ENCODE results near the gene CCL20. TPM values are rescaled to one million over a fixed set of nuclear protein-coding genes. Genes with fewer than 3 reads are reported as not detected.

CCL20 gene
- total RNA-seq, 1 experiment from 2014 or later, result not detected

- no peak overlapping the region for H3K4me3 ChIP-seq (ENCODE audit: low read length)
- H3K4me1 ChIP-seq (ENCODE audit: low read length), result no peaks in the 10 kb centered on the region
- H2AFZ ChIP-seq (ENCODE audit: low read length), result no peak overlapping the region
- no peaks in the 10 kb centered on the region for H3K27me3 ChIP-seq (ENCODE audit: low read length)
- no peaks in the 10 kb centered on the region for H3K79me2 ChIP-seq (ENCODE audit: low read length)
- H3K36me3 ChIP-seq (ENCODE audit: insufficient read depth, low read length), result no peaks in the 10 kb centered on the region
- H3K4me2 ChIP-seq (ENCODE audit: low read depth, low read length, poor library complexity, severe bottlenecking), result no peak overlapping the region
- H3K9me3 ChIP-seq (ENCODE audit: low read length), result no peaks in the 10 kb centered on the region
- H3K9me2 ChIP-seq (replicated peaks; ENCODE audit: insufficient read depth, low read length), result no peaks in the 10 kb centered on the region
- H4K20me1 ChIP-seq (ENCODE audit: insufficient read depth, low read depth, low read length), result no peaks in the 10 kb centered on the region
- H3K9ac ChIP-seq (ENCODE audit: low read length), result no peak overlapping the region
- H3K27ac ChIP-seq (ENCODE audit: low read length), result no peak overlapping the region
- no peak for DNase-seq
Observed at GRCh38 chr2:227821043-227821942, 7.7 kb downstream of the CCL20 start.

GRCh38 chr2:227822416-227823003 lies 8.9 kb downstream of the CCL20 start:
- Histone ChIP-seq H3K9me2 (replicated peaks; ENCODE audit: insufficient read depth, low read length) (no peaks in the 10 kb centered on the region), H2AFZ (ENCODE audit: low read length) (no peak overlapping the region), H3K9me3 (ENCODE audit: low read length) (no peaks in the 10 kb centered on the region), H4K20me1 (ENCODE audit: insufficient read depth, low read depth, low read length) (no peaks in the 10 kb centered on the region), H3K4me1 (ENCODE audit: low read length) (no peaks in the 10 kb centered on the region), H3K9ac (ENCODE audit: low read length) (no peak overlapping the region), H3K27ac (ENCODE audit: low read length) (no peak overlapping the region), H3K27me3 (ENCODE audit: low read length) (no peaks in the 10 kb centered on the region), H3K79me2 (ENCODE audit: low read length) (no peaks in the 10 kb centered on the region), H3K4me2 (ENCODE audit: low read depth, low read length, poor library complexity, severe bottlenecking) (no peak overlapping the region), H3K4me3 (ENCODE audit: low read length) (no peak overlapping the region), H3K36me3 (ENCODE audit: insufficient read depth, low read length) (no peaks in the 10 kb centered on the region)
- DNase-seq, result no peak

GRCh38 chr2:227823922-227824321 lies 10.3 kb downstream of the CCL20 start:
- Histone ChIP-seq H3K79me2 (ENCODE audit: low read length) (no peaks in the 10 kb centered on the region), H3K27me3 (ENCODE audit: low read length) (no peaks in the 10 kb centered on the region), H3K4me2 (ENCODE audit: low read depth, low read length, poor library complexity, severe bottlenecking) (no peak overlapping the region), H3K9me3 (ENCODE audit: low read length) (no peaks in the 10 kb centered on the region), H3K36me3 (ENCODE audit: insufficient read depth, low read length) (no peaks in the 10 kb centered on the region), H2AFZ (ENCODE audit: low read length) (no peak overlapping the region), H3K4me1 (ENCODE audit: low read length) (no peaks in the 10 kb centered on the region), H3K9me2 (replicated peaks; ENCODE audit: insufficient read depth, low read length) (no peaks in the 10 kb centered on the region), H3K9ac (ENCODE audit: low read length) (no peak overlapping the region), H3K27ac (ENCODE audit: low read length) (no peak overlapping the region), H4K20me1 (ENCODE audit: insufficient read depth, low read depth, low read length) (no peaks in the 10 kb centered on the region), H3K4me3 (ENCODE audit: low read length) (no peak overlapping the region)
- DNase-seq, result no peak

- no peaks in the 10 kb centered on the region for H3K79me2 ChIP-seq (ENCODE audit: low read length)
- H3K4me1 ChIP-seq (ENCODE audit: low read length), result no peaks in the 10 kb centered on the region
- H3K9me3 ChIP-seq (ENCODE audit: low read length), result no peaks in the 10 kb centered on the region
- no peaks in the 10 kb centered on the region for H3K36me3 ChIP-seq (ENCODE audit: insufficient read depth, low read length)
- no peak overlapping the region for H3K27ac ChIP-seq (ENCODE audit: low read length)
- no peak overlapping the region for H3K4me2 ChIP-seq (ENCODE audit: low read depth, low read length, poor library complexity, severe bottlenecking)
- no peaks in the 10 kb centered on the region for H3K9me2 ChIP-seq (replicated peaks; ENCODE audit: insufficient read depth, low read length)
- no peak overlapping the region for H3K4me3 ChIP-seq (ENCODE audit: low read length)
- no peaks in the 10 kb centered on the region for H4K20me1 ChIP-seq (ENCODE audit: insufficient read depth, low read depth, low read length)
- H3K27me3 ChIP-seq (ENCODE audit: low read length), result no peaks in the 10 kb centered on the region
- H3K9ac ChIP-seq (ENCODE audit: low read length), result no peak overlapping the region
- no peak overlapping the region for H2AFZ ChIP-seq (ENCODE audit: low read length)
- DNase-seq, result no peak
Observed at GRCh38 chr2:227824711-227825110, 11.1 kb downstream of the CCL20 start.

GRCh38 chr2:227826019-227826521 lies 12.4 kb downstream of the CCL20 start:
- H2AFZ ChIP-seq (ENCODE audit: low read length), result no peak overlapping the region
- no peak overlapping the region for H3K4me2 ChIP-seq (ENCODE audit: low read depth, low read length, poor library complexity, severe bottlenecking)
- no peaks in the 10 kb centered on the region for H3K9me2 ChIP-seq (replicated peaks; ENCODE audit: insufficient read depth, low read length)
- H3K9ac ChIP-seq (ENCODE audit: low read length), result no peak overlapping the region
- H3K27me3 ChIP-seq (ENCODE audit: low read length), result no peaks in the 10 kb centered on the region
- no peaks in the 10 kb centered on the region for H3K79me2 ChIP-seq (ENCODE audit: low read length)
- H3K36me3 ChIP-seq (ENCODE audit: insufficient read depth, low read length), result no peaks in the 10 kb centered on the region
- no peaks in the 10 kb centered on the region for H4K20me1 ChIP-seq (ENCODE audit: insufficient read depth, low read depth, low read length)
- H3K9me3 ChIP-seq (ENCODE audit: low read length), result no peaks in the 10 kb centered on the region
- no peaks in the 10 kb centered on the region for H3K4me1 ChIP-seq (ENCODE audit: low read length)
- no peak overlapping the region for H3K27ac ChIP-seq (ENCODE audit: low read length)
- no peak overlapping the region for H3K4me3 ChIP-seq (ENCODE audit: low read length)
- no peak for DNase-seq

- H3K79me2 ChIP-seq (ENCODE audit: low read length), result no peaks in the 10 kb centered on the region
- H3K4me1 ChIP-seq (ENCODE audit: low read length), result no peaks in the 10 kb centered on the region
- H3K9ac ChIP-seq (ENCODE audit: low read length), result no peak overlapping the region
- no peaks in the 10 kb centered on the region for H3K36me3 ChIP-seq (ENCODE audit: insufficient read depth, low read length)
- H3K4me2 ChIP-seq (ENCODE audit: low read depth, low read length, poor library complexity, severe bottlenecking), result no peak overlapping the region
- no peaks in the 10 kb centered on the region for H3K9me3 ChIP-seq (ENCODE audit: low read length)
- H3K27me3 ChIP-seq (ENCODE audit: low read length), result no peaks in the 10 kb centered on the region
- no peaks in the 10 kb centered on the region for H4K20me1 ChIP-seq (ENCODE audit: insufficient read depth, low read depth, low read length)
- H2AFZ ChIP-seq (ENCODE audit: low read length), result no peak overlapping the region
- no peaks in the 10 kb centered on the region for H3K9me2 ChIP-seq (replicated peaks; ENCODE audit: insufficient read depth, low read length)
- no peak overlapping the region for H3K4me3 ChIP-seq (ENCODE audit: low read length)
- no peak for DNase-seq
- no peak overlapping the region for H3K27ac ChIP-seq (ENCODE audit: low read length)
Observed at GRCh38 chr2:227826563-227826962, 12.9 kb downstream of the CCL20 start.

GRCh38 chr2:227827143-227827542 lies 13.5 kb downstream of the CCL20 start:
- Histone ChIP-seq H3K4me2 (ENCODE audit: low read depth, low read length, poor library complexity, severe bottlenecking) (no peak overlapping the region), H4K20me1 (ENCODE audit: insufficient read depth, low read depth, low read length) (no peaks in the 10 kb centered on the region), H3K4me3 (ENCODE audit: low read length) (no peak overlapping the region), H2AFZ (ENCODE audit: low read length) (no peak overlapping the region), H3K9ac (ENCODE audit: low read length) (no peak overlapping the region), H3K4me1 (ENCODE audit: low read length) (no peaks in the 10 kb centered on the region), H3K9me2 (replicated peaks; ENCODE audit: insufficient read depth, low read length) (no peaks in the 10 kb centered on the region), H3K27me3 (ENCODE audit: low read length) (no peaks in the 10 kb centered on the region), H3K9me3 (ENCODE audit: low read length) (no peaks in the 10 kb centered on the region), H3K36me3 (ENCODE audit: insufficient read depth, low read length) (no peaks in the 10 kb centered on the region), H3K27ac (ENCODE audit: low read length) (no peak overlapping the region), H3K79me2 (ENCODE audit: low read length) (no peaks in the 10 kb centered on the region)
- no peak for DNase-seq

GRCh38 chr2:227828477-227828912 lies 14.9 kb downstream of the CCL20 start:
- Histone ChIP-seq H3K4me2 (ENCODE audit: low read depth, low read length, poor library complexity, severe bottlenecking) (no peak overlapping the region), H4K20me1 (ENCODE audit: insufficient read depth, low read depth, low read length) (no peaks in the 10 kb centered on the region)

More at GRCh38 chr2:227828477-227828912, 14.9 kb downstream of the CCL20 start:
- Histone ChIP-seq H3K27ac (ENCODE audit: low read length) (no peak overlapping the region), H3K27me3 (ENCODE audit: low read length) (no peaks in the 10 kb centered on the region), H3K9me3 (ENCODE audit: low read length) (no peaks in the 10 kb centered on the region), H3K4me1 (ENCODE audit: low read length) (no peaks in the 10 kb centered on the region), H3K36me3 (ENCODE audit: insufficient read depth, low read length) (no peaks in the 10 kb centered on the region), H3K4me3 (ENCODE audit: low read length) (no peak overlapping the region), H3K79me2 (ENCODE audit: low read length) (no peaks in the 10 kb centered on the region), H2AFZ (ENCODE audit: low read length) (no peak overlapping the region), H3K9ac (ENCODE audit: low read length) (no peak overlapping the region), H3K9me2 (replicated peaks; ENCODE audit: insufficient read depth, low read length) (no peaks in the 10 kb centered on the region)
- no peak for DNase-seq

All from Karpas-422 (cell line).